Choroid plexus epithelial cell (primary cell): ENCODE data around the gene ANAPC1.
"Not testable (repeated sequence)": the region's sequence is repeated elsewhere in the genome, so short reads cannot be mapped to it uniquely, and the experiment has no call there.

ENCODE experiments used
- DNase-seq: peaks from one replicate; pipeline ENCODE4 v3.0.0-alpha.2; 2010; ENCODE audit warnings: low read depth
- H3K4me3 ChIP-seq: 2 replicates; pipeline ENCODE4 v1.5.1; 2011; ENCODE audit warnings: low read depth, mild to moderate bottlenecking, control low read depth, low read length, moderate library complexity
- TF ChIP-seq, protein P1 (sequence below): conservative IDR thresholded peaks from 2 replicates; pipeline ENCODE4 v1.5.1; 2011; ENCODE audit warnings: low read depth, mild to moderate bottlenecking, control low read depth, inconsistent platforms, low read length, moderate library complexity

ANAPC1 gene

DNA sequence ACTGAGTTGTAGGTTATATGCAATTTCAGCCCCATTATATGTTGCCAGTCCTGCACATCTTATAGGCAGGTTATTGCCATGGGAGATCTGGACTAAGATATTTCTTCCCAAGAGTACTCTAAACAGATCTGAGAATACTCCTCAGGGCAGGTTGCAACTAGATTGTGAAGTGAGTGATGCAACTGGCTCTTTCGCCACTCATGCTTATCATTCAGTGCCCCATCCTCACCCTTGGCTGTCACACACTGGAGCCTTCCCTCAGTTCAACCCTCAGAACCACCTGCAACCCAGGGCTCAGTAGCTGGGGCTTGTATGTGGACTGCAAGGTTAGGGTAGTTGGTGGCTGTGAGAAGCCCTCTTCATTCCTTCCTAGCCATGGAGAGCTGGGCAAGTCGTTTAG is 28.6 kb upstream of the ANAPC1 start:
- TF ChIP-seq, protein P1, sequence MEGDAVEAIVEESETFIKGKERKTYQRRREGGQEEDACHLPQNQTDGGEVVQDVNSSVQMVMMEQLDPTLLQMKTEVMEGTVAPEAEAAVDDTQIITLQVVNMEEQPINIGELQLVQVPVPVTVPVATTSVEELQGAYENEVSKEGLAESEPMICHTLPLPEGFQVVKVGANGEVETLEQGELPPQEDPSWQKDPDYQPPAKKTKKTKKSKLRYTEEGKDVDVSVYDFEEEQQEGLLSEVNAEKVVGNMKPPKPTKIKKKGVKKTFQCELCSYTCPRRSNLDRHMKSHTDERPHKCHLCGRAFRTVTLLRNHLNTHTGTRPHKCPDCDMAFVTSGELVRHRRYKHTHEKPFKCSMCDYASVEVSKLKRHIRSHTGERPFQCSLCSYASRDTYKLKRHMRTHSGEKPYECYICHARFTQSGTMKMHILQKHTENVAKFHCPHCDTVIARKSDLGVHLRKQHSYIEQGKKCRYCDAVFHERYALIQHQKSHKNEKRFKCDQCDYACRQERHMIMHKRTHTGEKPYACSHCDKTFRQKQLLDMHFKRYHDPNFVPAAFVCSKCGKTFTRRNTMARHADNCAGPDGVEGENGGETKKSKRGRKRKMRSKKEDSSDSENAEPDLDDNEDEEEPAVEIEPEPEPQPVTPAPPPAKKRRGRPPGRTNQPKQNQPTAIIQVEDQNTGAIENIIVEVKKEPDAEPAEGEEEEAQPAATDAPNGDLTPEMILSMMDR: no peak
- H3K4me3 ChIP-seq: no peak overlapping the region
- DNase-seq: no peak

DNA sequence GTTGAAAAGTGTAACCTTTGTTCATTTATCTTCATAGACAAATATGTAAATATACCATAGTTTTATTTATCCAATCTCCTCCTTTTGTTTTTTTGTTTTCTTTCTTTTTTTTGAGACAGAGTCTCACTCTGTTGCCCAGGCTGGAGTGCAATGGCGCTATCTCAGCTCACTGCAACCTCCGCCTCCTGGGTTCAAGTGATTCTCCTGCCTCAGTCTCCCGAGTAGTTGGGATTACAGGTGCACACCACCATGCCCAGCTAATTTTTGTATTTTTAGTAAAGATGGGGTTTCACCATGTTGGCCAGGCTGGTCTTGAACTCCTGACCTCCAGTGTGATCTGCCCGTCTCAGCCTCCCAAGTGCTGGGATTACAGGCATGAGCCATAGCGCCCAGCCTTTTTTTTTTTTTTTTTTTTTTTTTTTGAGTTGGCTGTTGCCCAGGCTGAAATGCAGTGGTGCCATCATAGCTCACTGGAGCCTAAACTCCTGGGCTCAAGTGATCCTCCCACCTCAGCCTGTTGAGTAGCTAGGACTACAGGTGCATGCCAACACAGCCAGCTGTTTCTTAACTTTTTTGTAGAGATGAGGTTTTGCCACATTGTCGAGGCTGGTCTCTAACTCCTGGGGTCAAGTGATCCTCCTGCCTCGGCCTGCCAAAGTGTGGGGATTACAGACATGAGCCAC is 27.4 kb upstream of the ANAPC1 start:
- H3K4me3 ChIP-seq, DNase-seq: not testable (repeated sequence)

DNA sequence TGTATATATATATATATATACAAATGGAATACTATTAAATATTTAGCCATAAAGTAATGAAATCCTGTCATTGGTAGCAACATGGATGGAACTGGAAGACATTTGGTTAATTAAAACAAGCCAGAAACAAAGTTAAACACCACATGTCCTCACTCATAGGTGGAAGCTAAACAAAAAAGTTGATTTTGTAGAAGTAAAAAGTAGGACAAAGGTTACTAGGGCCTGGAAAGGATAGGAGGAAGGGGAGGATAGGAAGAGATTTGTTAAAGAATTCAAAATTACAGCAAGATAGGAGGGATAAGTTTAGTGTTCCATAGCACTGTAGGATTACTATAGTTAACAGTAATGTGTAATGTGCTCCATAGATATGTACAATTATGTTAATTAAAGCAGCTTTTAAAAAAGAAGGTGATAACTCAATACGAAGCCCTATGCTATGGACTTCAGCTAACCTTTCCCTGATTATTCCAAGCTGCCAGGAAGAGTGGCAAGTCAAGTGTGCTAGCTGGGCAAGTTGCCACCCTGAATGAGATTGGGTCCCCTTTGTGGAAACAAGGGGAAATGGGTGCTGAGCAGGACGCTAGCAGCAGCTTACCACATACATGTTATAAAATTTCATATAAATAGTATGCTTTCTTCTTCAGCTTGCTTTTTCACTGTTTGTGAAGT is 26.8 kb upstream of the ANAPC1 start:
- no peak for DNase-seq
- no peak overlapping the region for H3K4me3 ChIP-seq
- TF ChIP-seq, protein P1: no peak

DNA sequence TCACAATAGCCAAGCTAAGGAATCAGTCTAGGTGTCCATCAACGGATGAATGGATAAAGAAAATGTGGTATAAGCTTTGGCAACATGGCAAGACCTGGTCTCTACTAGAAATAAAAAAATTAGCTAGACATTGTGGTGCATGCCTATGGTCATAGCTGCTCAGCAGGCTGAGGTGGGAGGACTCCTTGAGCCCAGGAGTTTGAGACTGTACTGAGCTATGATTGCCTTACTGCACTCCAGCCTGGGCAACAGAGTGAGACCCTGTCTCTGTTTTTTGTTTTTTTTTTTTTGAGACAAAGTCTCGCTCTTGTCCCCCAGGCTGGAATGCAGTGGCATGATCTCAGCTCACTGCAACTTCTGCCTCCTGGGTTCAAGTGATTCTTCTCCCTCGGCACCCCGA is 26.0 kb upstream of the ANAPC1 start:
- DNase-seq, H3K4me3 ChIP-seq: not testable (repeated sequence)

DNA sequence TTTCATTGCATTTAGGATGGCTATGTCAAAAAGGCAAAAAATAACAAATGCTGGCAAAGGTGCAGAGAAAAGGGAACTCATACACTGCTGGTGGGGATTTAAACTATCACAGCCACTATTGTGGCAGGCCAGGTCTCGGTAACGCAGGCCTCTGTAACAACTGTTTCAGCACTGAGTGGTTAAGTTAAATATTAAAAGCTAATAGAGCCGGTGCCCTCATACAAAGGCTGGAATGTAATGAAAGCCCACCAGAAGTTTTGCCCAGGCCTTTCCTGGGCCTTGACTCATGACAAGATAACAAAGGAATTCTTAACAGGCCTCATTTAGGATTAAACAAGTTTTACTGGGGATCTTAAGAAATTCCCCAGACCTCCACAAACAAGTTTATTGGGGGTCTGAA is 25.1 kb upstream of the ANAPC1 start:
- no peak overlapping the region for H3K4me3 ChIP-seq
- TF ChIP-seq, protein P1: no peak
- DNase-seq: no peak

DNA sequence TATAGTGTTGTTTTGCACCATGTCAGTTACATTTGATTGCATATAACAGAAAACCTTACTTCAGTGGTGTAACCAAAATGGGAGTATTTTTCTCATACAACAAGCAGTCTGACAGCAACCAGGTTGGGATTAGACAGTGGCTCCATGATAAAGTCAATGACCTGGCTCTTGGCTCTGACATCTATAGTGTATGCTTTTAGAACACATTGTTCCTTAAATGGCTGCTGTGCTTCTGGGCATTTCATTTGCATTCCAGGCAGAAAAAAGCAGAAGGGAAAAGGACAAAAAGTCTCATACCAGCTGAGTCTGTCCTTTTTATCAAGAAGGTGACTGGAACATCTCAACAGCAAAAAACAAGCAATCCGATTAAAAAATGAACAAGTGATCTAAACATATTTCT is 24.6 kb upstream of the ANAPC1 start:
- DNase-seq: no peak
- TF ChIP-seq, protein P1: no peak

DNA sequence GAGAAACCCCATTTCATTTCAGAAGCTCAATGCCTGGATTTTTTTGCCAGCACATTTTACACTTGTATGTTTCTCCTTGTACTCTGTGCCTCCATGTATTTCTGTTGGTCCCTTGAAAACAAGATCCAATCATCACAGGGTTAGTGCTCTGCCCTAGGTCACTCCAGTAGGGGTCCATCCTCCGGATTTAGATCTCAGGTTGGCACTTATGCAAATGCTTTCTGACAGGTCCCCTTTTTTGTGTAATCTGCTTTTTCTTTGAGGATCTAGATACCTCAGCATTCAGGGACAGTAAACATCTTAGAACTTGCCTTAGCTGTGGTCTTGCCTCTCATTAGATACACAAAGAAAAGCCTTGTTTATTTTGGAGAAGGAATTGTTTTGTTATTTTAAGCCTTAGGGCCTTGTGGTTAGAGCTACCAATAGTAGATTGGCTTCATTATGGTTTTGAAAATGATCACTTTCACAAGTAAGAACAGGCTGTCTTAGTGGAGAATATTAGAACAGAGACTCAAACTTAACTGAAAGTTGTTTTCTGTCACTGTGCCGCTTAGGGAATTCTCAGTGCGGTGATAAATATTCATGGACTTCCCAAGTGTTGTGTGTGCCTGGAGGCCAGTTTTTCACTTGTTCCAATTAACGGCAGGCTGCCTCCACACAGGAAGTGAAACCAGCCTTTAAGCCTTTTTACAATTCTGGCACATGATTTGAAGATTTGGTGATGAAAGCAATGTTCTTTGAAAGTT is 22.2 kb upstream of the ANAPC1 start:
- TF ChIP-seq, protein P1: no peak
- no peak overlapping the region for H3K4me3 ChIP-seq
- no peak for DNase-seq

More for the DNA sequence above, 24.6 kb upstream of the ANAPC1 start:
- H3K4me3 ChIP-seq: no peak overlapping the region

DNA sequence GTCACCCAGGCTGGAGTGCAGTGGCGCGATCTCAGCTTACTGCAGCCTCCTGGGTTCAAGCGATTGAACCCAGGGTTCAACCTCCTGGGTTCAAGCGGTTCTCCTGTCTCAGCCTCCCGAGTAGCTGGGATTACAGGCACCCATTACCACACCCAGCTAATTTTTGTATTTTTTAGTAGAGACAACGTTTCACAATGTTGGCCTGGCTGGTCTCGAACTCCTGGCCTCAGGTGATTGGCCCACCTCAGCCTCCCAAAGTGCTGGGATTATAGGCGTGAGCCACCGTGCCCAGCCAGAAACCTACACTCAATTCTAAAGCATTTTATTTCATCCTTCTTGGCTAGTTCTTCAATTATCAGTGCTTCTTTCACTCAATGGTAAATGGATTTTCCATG is 21.5 kb upstream of the ANAPC1 start:
- DNase-seq, H3K4me3 ChIP-seq: not testable (repeated sequence)
